BLaER1 treated with 17β-estradiol and CSF1 and Interleukin-3, amounts not matched to agents 10 nM and 100 nM (cell line): ENCODE data around the gene CD59.
A peak's percentile ranks its signal among the peaks of the same experiment; 100 is the strongest.

Experiments used
- H3K27ac ChIP-seq, 11 experiments: shearing (Covaris generic); formaldehyde crosslinking; 2 replicates each; pipeline ENCODE4 v1.8.1; 2022
- H3K27me3 ChIP-seq, 11 experiments: shearing (Covaris generic); formaldehyde crosslinking; 2 replicates each; pipeline ENCODE4 v1.8.1; 2022
- H3K36me3 ChIP-seq, 11 experiments: shearing (Covaris generic); formaldehyde crosslinking; 2 replicates each; pipeline ENCODE4 v1.8.1; 2022
- H3K4me1 ChIP-seq, 10 experiments: shearing (Covaris generic); formaldehyde crosslinking; 2 replicates each; pipeline ENCODE4 v1.8.1; 2022
- H3K4me2 ChIP-seq, 11 experiments: shearing (Covaris generic); formaldehyde crosslinking; 2 replicates each; pipeline ENCODE4 v1.8.1; 2022
- H3K4me3 ChIP-seq, 10 experiments: shearing (Covaris generic); formaldehyde crosslinking; 2 replicates each; pipeline ENCODE4 v1.8.1; 2022
- H3K9ac ChIP-seq, 11 experiments: shearing (Covaris generic); formaldehyde crosslinking; 2 replicates each; pipeline ENCODE4 v1.8.1; 2022
- H3K9me3 ChIP-seq, 11 experiments: shearing (Covaris generic); formaldehyde crosslinking; replicated peaks in 1 of 11; 2 replicates each; pipeline ENCODE4 v1.8.1; 2022
- H4K20me1 ChIP-seq, 11 experiments: shearing (Covaris generic); formaldehyde crosslinking; 2 replicates each; pipeline ENCODE4 v1.8.1; 2022
- Cebpa-rat ChIP-seq, 11 experiments: shearing (Covaris generic); IDR thresholded peaks; 2 replicates each; pipeline ENCODE4 v1.8.1; 2022

CD59 gene

DNA sequence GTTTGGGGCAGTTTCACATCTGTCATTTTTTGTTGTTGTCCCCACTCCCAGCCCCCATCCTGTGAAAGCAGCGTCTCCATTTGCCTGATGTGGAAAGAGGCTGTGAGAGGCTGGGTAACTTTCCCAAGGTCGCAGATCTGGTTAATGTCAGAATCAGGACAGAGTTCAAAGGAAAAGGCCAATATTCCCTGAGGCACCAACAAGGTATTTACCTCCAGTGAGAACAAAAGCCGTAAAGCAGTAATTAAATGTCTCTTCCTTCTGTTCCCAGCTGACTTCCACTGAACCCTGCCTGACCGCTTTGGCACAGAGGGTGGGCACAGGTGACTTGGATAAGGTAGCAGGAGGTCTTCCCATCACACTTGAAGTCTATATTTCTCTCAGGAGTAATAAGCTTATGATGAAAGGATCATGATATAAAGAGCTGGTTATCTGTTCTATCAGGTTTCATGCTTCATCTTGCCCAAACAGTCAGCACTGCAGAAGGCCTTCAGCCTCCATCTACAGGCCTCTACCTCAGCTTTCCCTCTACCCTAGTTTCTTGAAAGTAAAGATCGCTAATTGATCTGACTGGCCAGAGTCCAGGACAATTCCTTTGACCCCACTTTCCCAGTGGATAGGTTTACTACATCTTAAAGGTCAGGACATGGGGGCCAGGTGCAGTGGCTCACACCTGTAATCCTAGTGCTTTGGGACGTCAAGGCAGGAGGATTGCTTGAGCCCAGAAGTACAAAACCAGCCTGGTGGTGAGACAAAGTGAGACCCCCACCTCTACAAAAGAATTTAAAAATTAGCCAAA, 45.0 kb downstream of the CD59 start:
- peaks cover 12 to 74% (median 43%) of the 10 kb centered on the region in 10 experiments; a peak in 18 of 20 replicates for H3K4me1 ChIP-seq
- no peaks in the 10 kb centered on the region for H3K27me3 ChIP-seq
- H3K9ac ChIP-seq: peak overlapping the region in 2 of 11 experiments; percentile 34 to 54; a peak in 3 of 22 replicates
- H4K20me1 ChIP-seq: no peaks in the 10 kb centered on the region
- H3K36me3 ChIP-seq: no peaks in the 10 kb centered on the region
- peaks cover 0 to 6% (median 0%) of the 10 kb centered on the region in 11 experiments; a peak in 3 of 22 replicates for H3K9me3 ChIP-seq
- H3K4me3 ChIP-seq: no peak overlapping the region
- peak overlapping the region in 6 of 11 experiments; percentile 25 to 81 (median 66); a peak in 10 of 22 replicates for H3K4me2 ChIP-seq
- H3K27ac ChIP-seq: peak overlapping the region in 4 of 11 experiments; percentile 14 to 77 (median 39); a peak in 6 of 22 replicates
- no peak for TF ChIP-seq Cebpa-rat (IDR thresholded peaks at IDR 0.05)

DNA sequence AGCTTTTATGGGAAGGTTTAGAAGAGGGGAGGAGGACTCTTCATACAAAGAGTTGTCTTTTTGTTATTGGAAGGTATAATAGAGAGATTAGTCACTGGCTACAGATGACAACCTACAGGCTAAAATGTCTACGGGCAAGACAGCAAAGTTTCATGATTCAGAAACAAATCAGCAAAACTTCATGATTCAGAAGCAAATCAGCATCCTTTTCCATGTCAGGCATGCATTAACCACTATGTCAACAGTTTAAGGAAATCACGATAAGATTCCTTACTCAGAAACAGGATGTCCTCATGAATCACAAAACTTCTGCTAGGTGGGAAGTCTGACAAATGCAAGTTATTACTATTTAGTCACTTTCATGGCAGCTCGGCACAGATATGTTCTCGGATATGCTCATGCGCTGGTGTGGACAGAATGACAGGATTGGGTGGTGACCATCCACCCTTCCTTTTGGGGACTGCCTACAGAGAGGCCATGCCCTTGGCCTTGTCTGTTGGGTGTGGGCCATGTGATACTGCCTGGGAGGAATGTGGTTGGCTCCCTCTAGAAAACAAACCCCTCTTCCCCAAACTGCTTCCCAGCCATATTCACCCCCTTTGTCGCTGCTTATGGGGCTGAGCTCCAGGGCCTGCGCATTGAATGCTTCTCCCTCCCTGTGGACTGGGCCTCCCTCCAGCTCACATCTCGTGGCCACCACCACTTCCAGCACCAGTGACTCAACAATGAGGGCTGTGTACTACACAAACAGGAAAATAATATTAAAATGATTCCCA, 45.7 kb downstream of the CD59 start:
- peaks cover 4 to 66% (median 36%) of the 10 kb centered on the region in 10 experiments; a peak in 18 of 20 replicates for H3K4me1 ChIP-seq
- no peak overlapping the region for H3K4me3 ChIP-seq
- TF ChIP-seq Cebpa-rat (IDR thresholded peaks at IDR 0.05): no peak
- H3K27me3 ChIP-seq: no peaks in the 10 kb centered on the region
- H3K4me2 ChIP-seq: peak overlapping the region in 6 of 11 experiments; percentile 25 to 81 (median 66); a peak in 11 of 22 replicates
- H3K9me3 ChIP-seq: peaks cover 0 to 6% (median 0%) of the 10 kb centered on the region in 11 experiments; a peak in 3 of 22 replicates
- no peaks in the 10 kb centered on the region for H3K36me3 ChIP-seq
- H3K9ac ChIP-seq: peak overlapping the region in 2 of 11 experiments; percentile 12 to 54; a peak in 3 of 22 replicates
- H3K27ac ChIP-seq: peak overlapping the region in 3 of 11 experiments; percentile 28 to 77 (median 57); a peak in 5 of 22 replicates
- no peaks in the 10 kb centered on the region for H4K20me1 ChIP-seq

GRCh38 chr11:33689501-33689900, 46.7 kb downstream of the CD59 start:
- Histone ChIP-seq H4K20me1 (no peaks in the 10 kb centered on the region), H3K36me3 (no peaks in the 10 kb centered on the region), H3K27ac (peak overlapping the region in 2 of 11 experiments; percentile 57 to 77; a peak in 4 of 22 replicates), H3K4me2 (peak overlapping the region in 4 of 11 experiments; percentile 64 to 81 (median 69); a peak in 8 of 22 replicates), H3K9ac (no peak overlapping the region; a peak in 1 of 22 replicates), H3K9me3 (peaks cover 0 to 6% (median 0%) of the 10 kb centered on the region in 11 experiments; a peak in 3 of 22 replicates), H3K4me1 (peaks cover 0 to 56% (median 26%) of the 10 kb centered on the region in 10 experiments; a peak in 15 of 20 replicates), H3K4me3 (no peak overlapping the region), H3K27me3 (no peaks in the 10 kb centered on the region)
- TF ChIP-seq Cebpa-rat (IDR thresholded peaks at IDR 0.05): no peak

DNA sequence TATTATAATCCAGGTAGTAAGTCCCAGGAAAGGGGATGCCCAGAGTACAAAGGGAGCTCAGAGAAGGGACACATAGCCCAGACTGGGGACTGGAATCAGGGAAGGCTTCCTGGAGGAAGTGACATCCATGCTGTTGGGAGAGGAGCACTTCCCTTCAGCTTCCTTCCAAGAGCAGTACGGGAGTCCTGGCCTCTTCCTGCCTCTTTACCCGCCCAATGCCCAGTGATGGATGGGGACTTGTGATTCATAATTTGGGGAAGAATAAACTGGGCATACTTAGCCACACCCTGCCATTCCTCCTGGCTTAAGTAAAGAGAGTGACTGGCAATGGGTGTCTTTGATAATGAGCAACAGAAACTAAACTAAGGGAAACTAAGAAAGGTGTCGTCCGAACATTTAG, 47.1 kb downstream of the CD59 start:
- no peak overlapping the region for H3K9ac ChIP-seq

DNA sequence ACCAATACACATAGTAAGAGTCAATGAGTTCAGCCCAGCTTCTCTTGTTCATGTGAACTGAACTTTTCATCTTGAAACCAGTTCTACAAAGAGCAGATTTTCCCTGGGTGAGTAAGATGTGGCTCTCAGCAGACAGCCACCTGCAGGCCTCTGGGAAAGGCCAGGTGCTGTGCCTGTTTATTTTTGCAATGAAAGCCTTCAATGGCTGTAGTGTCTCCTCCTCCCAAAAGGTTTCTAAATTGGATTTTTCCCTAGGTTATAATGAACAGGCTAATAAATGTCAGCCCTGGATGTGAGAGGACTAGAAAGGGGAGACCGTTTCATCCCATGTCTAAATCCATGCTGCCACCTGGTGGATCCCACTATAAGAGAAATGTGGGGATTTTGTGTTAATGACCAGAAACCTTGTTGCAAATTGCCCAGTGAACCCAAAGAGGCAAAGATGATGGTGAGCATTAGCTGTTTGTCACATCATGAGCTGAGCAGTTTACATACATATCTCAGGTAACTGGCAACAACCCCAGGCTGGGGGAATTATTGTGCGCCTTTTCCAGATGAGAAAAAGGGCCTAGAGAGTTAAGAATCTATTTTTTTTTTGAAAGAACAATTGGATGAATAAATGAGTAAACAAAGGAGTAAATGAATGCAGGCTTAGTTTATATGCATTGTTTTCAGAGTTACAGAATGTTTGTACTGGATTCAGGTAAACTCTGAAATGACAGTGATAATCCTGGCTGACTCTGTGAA, 48.3 kb downstream of the CD59 start:
- H3K4me2 ChIP-seq: no peak overlapping the region
- no peaks in the 10 kb centered on the region for H3K27me3 ChIP-seq
- H3K9ac ChIP-seq: no peak overlapping the region
- no peak overlapping the region for H3K4me3 ChIP-seq
- H4K20me1 ChIP-seq: no peaks in the 10 kb centered on the region
- H3K27ac ChIP-seq: no peak overlapping the region
- peaks cover 0 to 6% (median 0%) of the 10 kb centered on the region in 11 experiments; a peak in 3 of 22 replicates for H3K9me3 ChIP-seq
- no peaks in the 10 kb centered on the region for H3K36me3 ChIP-seq
- H3K4me1 ChIP-seq: peaks cover 3 to 51% (median 26%) of the 10 kb centered on the region in 10 experiments
- no peak for TF ChIP-seq Cebpa-rat (IDR thresholded peaks at IDR 0.05)

More for the DNA sequence above, 47.1 kb downstream of the CD59 start:
- H3K9me3 ChIP-seq: peaks cover 0 to 6% (median 0%) of the 10 kb centered on the region in 11 experiments; a peak in 3 of 22 replicates
- no peak for TF ChIP-seq Cebpa-rat (IDR thresholded peaks at IDR 0.05)
- no peak overlapping the region for H3K4me3 ChIP-seq
- no peaks in the 10 kb centered on the region for H3K36me3 ChIP-seq
- H3K4me2 ChIP-seq: peak overlapping the region in 3 of 11 experiments; percentile 64 to 81 (median 69); a peak in 6 of 22 replicates
- no peaks in the 10 kb centered on the region for H4K20me1 ChIP-seq
- 0 out of 22 replicates have a peak overlapping the region, but pooled peaks of 1 of the 11 experiments have one; percentile 57 for H3K27ac ChIP-seq
- H3K4me1 ChIP-seq: peaks cover 0 to 52% (median 22%) of the 10 kb centered on the region in 10 experiments; a peak in 12 of 20 replicates
- H3K27me3 ChIP-seq: no peaks in the 10 kb centered on the region

DNA sequence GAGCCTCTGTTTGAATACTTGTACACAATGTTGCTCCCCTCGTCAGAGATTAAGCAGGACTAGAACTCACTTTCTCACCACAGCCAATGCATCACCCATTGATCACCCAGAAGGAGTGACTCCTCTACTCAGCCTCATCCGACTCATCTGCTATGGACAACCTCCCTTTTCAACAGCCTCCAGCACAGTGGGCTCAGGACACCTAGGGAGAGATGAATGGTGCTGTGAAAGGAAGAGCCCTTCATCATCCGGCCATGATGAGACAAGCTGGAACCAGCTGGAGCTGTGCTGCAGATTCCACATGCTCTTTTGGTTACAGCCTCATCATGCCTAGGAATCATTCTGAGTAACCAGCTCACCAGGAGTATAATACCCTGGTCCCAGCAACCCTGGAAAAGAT, 51.1 kb downstream of the CD59 start:
- no peaks in the 10 kb centered on the region for H3K36me3 ChIP-seq
- H3K9me3 ChIP-seq: peaks cover 0 to 9% (median 0%) of the 10 kb centered on the region in 11 experiments; a peak in 3 of 22 replicates
- no peaks in the 10 kb centered on the region for H3K27me3 ChIP-seq

GRCh38 chr11:33684003-33684706, 52.1 kb downstream of the CD59 start:
- no peak overlapping the region for H3K4me3 ChIP-seq
- no peak for TF ChIP-seq Cebpa-rat (IDR thresholded peaks at IDR 0.05)
- peaks cover 0 to 9% (median 0%) of the 10 kb centered on the region in 11 experiments; a peak in 3 of 22 replicates for H3K9me3 ChIP-seq
- no peaks in the 10 kb centered on the region for H3K36me3 ChIP-seq
- no peak overlapping the region for H3K27ac ChIP-seq
- no peaks in the 10 kb centered on the region for H4K20me1 ChIP-seq
- no peak overlapping the region for H3K4me2 ChIP-seq
- H3K9ac ChIP-seq: no peak overlapping the region
- peaks cover 8 to 21% (median 13%) of the 10 kb centered on the region in 10 experiments for H3K4me1 ChIP-seq
- H3K27me3 ChIP-seq: no peaks in the 10 kb centered on the region

More for the DNA sequence above, 51.1 kb downstream of the CD59 start:
- H3K4me3 ChIP-seq: no peak overlapping the region
- no peak overlapping the region for H3K9ac ChIP-seq
- H3K4me2 ChIP-seq: no peak overlapping the region
- H3K27ac ChIP-seq: no peak overlapping the region
- no peaks in the 10 kb centered on the region for H4K20me1 ChIP-seq
- no peak for TF ChIP-seq Cebpa-rat (IDR thresholded peaks at IDR 0.05)
- H3K4me1 ChIP-seq: peaks cover 9 to 30% (median 16%) of the 10 kb centered on the region in 10 experiments
